Upper lobe of right lung (tissue), 1 donor: Measurements from ENCODE around the gene SERINC2. TPM values are rescaled to one million over a fixed set of nuclear protein-coding genes. Genes with fewer than 3 reads are reported as not detected.

ENCODE experiments used
- ATAC-seq: fragments of 200-7000 bp; cut with Tn5 transposase; one replicate; pipeline ENCODE4 v1.9.1; 2020; ENCODE audit warnings: mild to moderate bottlenecking, moderate library complexity
- DNase-seq: peaks from one replicate; pipeline ENCODE4 v3.0.0-alpha.2; 2020
- H3K27ac ChIP-seq: fragments of 200-600 bp; one replicate; pipeline ENCODE4 v1.8.0; 2022
- H3K27me3 ChIP-seq: fragments of 200-600 bp; one replicate; pipeline ENCODE4 v1.8.0; 2022; ENCODE audit warnings: mild to moderate bottlenecking
- H3K36me3 ChIP-seq: fragments of 200-600 bp; one replicate; pipeline ENCODE4 v1.8.0; 2022
- H3K4me1 ChIP-seq: fragments of 200-600 bp; one replicate; pipeline ENCODE4 v1.8.0; 2022
- H3K4me3 ChIP-seq: fragments of 200-600 bp; one replicate; pipeline ENCODE4 v1.8.0; 2022; ENCODE audit warnings: mild to moderate bottlenecking
- H3K9me3 ChIP-seq: fragments of 200-600 bp; one replicate; pipeline ENCODE4 v1.8.0; 2022
- intact Hi-C: fragments of 100-400 bp; cut with DNase I; formaldehyde crosslinking; loops from one replicate; pipeline ENCODE4 v1.11.0; 2022
- total RNA-seq: library from RNA; stranded (reverse); fragmentation: NEBNext Ultra II Directional; extraction: Animal tissue kit (Norgen Biotek cat#: 25700); gene quantifications from one replicate; pipeline ENCODE4 v1.2.1, GENCODE V29; 2021
- TF ChIP-seq, protein P1 (sequence below): fragments of 200-600 bp; IDR thresholded peaks from one replicate; pipeline ENCODE4 v1.8.0; 2022; ENCODE audit warnings: antibody characterized with exemption
- donor health status: DM: no; HTN: yes; CAD: no; lungs with severe emphysema.

The SERINC2 gene
- total RNA-seq, 1 donor from 2014 or later: 40.6 TPM

DNA sequence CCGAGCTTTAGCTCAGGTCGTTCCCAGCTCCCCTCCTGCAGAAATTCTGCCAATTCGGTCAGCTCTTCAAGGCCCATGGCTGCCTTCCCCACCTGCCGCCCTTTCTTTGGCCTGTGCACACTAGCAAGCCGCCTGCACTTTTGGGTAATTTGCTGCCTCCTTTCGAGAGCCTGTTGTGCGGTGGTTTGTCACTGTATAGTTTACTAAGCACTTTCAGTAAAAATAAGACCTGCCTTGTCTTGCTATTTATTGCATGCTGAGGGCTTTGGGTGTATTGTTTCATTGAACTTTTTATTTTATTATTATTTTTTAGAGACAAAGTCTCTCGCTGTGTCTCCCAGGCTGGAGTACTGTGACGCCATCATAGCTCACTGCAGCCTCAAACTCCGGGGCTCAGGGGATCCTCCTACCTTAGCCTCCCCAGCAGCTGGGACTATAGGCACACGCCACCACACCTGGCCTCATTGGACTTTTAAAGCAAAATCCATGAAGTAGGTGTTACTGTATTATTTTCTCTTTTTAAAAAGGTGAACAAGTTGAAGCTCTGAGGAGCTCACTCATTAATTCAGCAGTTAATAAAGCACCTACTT, 39.0 kb upstream of the SERINC2 start:
- DNase-seq (no peak), ATAC-seq (no peak)
- no peaks in the 10 kb centered on the region for H3K27me3 ChIP-seq
- intact Hi-C loops: no loop called here
- no peaks in the 10 kb centered on the region for H3K9me3 ChIP-seq
- peaks cover 14% of the 10 kb centered on the region for H3K4me1 ChIP-seq
- H3K36me3 ChIP-seq: no peaks in the 10 kb centered on the region
- TF ChIP-seq, protein P1, sequence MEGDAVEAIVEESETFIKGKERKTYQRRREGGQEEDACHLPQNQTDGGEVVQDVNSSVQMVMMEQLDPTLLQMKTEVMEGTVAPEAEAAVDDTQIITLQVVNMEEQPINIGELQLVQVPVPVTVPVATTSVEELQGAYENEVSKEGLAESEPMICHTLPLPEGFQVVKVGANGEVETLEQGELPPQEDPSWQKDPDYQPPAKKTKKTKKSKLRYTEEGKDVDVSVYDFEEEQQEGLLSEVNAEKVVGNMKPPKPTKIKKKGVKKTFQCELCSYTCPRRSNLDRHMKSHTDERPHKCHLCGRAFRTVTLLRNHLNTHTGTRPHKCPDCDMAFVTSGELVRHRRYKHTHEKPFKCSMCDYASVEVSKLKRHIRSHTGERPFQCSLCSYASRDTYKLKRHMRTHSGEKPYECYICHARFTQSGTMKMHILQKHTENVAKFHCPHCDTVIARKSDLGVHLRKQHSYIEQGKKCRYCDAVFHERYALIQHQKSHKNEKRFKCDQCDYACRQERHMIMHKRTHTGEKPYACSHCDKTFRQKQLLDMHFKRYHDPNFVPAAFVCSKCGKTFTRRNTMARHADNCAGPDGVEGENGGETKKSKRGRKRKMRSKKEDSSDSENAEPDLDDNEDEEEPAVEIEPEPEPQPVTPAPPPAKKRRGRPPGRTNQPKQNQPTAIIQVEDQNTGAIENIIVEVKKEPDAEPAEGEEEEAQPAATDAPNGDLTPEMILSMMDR: no peak
- peak overlapping the region; percentile 77 for H3K27ac ChIP-seq
- peak overlapping the region; percentile 52 for H3K4me3 ChIP-seq

DNA sequence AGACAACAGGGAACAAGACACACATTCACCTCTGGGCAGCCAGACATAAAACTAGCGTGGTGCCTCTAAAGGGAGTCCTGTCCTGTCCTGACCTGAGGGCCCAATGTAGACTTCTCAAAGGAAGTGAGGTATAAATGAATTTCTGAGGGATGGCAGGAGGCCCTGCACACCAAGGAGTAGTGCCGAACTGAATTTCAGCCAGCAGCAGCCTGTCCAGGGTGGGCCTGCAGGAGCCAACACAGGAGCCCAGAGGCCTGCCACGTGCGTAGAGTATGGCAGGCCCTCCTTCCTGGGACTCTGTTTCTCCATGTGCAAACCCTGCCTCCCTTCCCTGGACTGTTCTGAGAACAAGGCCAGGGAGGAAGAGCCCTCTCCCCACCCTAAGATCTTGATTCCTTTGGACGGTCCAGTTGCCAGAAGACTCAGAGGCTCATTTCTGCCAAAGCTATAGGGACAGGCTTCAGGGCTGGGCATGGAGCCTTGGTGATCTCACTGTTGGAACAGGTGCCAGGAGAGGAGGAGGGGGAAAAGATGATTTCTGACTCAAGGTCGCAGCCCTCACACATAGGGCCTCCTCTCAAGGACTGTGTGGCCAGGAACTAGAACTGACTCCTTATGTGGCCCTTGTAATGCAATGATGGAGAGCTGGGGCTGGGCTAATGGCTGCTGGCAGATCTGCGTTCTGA, 38.4 kb upstream of the SERINC2 start:
- Histone ChIP-seq H3K4me3 (no peak overlapping the region), H3K4me1 (peaks cover 14% of the 10 kb centered on the region), H3K27me3 (no peaks in the 10 kb centered on the region), H3K36me3 (no peaks in the 10 kb centered on the region), H3K27ac (no peak overlapping the region), H3K9me3 (no peaks in the 10 kb centered on the region)
- ATAC-seq (peak; percentile 6), DNase-seq (peak; percentile 56)
- TF ChIP-seq, protein P1: no peak
- intact Hi-C loops: no loop called here

DNA sequence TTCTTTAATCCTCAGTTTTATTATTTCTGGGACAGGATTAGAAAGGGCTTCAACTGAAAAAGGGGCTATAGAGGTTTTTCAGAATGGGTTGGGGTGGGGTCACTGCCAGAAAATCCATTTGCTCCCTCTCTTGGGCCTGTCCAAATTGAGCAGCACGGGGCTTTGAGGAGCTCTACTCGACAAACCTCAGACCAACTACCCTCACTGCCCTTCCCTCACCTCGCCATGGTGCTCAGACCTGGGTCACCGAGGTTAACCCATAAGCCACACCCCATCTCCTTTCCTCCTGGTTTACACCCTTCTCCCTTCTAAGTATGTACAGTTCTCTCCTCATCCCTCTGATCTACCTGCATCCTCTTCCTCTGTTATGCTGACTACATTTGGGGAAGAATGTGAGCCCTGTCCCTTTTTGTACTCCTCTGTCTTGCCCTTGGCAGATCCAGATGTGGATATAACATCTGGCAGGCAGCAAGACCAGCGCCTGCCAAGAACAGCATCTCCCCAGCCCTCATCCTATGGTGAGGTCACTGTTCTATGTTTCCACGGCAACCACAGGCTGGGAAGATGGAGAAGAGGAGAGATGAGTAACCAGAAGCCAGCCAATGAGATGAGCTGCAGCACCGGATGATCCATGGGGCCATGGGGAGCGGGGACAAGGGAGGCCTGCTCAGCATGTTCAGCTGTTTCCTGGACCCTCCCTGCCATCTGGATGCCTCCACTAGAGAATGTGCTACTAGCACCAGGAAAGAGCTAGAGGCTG, 36.5 kb upstream of the SERINC2 start:
- peaks cover 14% of the 10 kb centered on the region for H3K4me1 ChIP-seq
- no peaks in the 10 kb centered on the region for H3K9me3 ChIP-seq
- H3K27ac ChIP-seq: no peak overlapping the region
- H3K27me3 ChIP-seq: no peaks in the 10 kb centered on the region
- ATAC-seq (no peak), DNase-seq (peak; percentile 29)
- TF ChIP-seq, protein P1: no peak
- intact Hi-C loops: no loop called here
- no peak overlapping the region for H3K4me3 ChIP-seq
- no peaks in the 10 kb centered on the region for H3K36me3 ChIP-seq

DNA sequence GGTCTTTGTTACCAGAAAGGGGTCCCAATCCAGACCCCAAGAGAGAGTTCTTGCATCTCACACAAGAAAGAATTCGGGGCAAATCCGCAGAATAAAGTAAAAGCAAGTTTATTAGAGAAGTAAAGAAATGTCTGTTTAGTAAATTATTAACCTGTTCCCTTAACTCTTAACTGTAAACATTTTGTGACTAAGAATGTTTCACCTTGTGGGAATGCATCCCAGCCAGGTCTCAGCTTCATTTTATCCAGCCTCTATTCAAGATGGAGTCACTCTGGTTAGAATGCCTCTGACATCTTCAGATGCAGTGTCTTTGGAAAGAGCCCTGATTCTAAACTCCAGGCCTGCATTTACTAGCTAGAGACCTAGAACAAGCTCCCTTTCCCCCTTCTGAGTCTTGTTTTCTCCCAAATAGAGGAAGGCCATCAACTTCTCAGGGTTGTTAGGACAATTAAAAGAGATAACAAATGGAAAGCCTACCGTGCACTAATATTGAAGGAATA, 35.6 kb upstream of the SERINC2 start:
- Histone ChIP-seq H3K36me3 (no peaks in the 10 kb centered on the region), H3K4me1 (peaks cover 14% of the 10 kb centered on the region), H3K27ac (no peak overlapping the region), H3K4me3 (no peak overlapping the region), H3K9me3 (no peaks in the 10 kb centered on the region), H3K27me3 (peaks cover 5% of the 10 kb centered on the region)
- ATAC-seq (no peak), DNase-seq (no peak)
- TF ChIP-seq, protein P1: no peak
- intact Hi-C loops: no loop called here

DNA sequence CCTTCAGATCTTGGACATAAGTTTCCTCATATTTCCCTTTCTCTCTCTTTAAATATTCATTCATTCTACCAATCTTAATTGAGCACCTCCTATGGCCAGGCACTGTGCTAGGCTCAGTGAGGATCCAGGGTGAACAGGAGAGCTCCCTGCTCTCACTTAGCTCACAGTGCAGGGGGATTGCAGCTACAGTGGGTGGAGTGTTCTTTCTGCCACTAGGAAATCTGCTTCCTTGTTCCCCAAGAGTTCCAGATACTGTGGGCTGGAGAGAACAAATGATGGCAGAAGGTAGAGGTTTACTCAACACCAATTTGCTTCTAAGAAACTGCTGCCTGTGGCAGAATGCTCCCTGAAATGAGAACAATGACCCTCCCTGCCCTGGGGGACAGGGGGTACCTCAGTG, 35.0 kb upstream of the SERINC2 start:
- Histone ChIP-seq H3K27ac (no peak overlapping the region), H3K36me3 (no peaks in the 10 kb centered on the region), H3K4me1 (peaks cover 9% of the 10 kb centered on the region), H3K4me3 (no peak overlapping the region), H3K27me3 (peaks cover 9% of the 10 kb centered on the region), H3K9me3 (no peaks in the 10 kb centered on the region)
- DNase-seq (peak; percentile 37), ATAC-seq (peak; percentile 19)
- intact Hi-C loops: no loop called here
- TF ChIP-seq, protein P1: no peak
